Stimulated activated CD4-positive, alpha-beta T cell treated with anti-CD3 and anti-CD28 coated beads, Interleukin-1b, Interleukin-23, amount 100 ng/mL, for 24 hours (primary cell): ENCODE measurements around the gene TCFL5.

ENCODE experiments used
- DNase-seq, 4 experiments: peaks; one replicate each; pipeline ENCODE4 v3.0.0-alpha.2; 2020; ENCODE audit warnings: low read depth in 4 of 4, low spot score in 1 of 4

TCFL5 gene

GRCh38 chr20:62799036-62799435, 62.6 kb downstream of the TCFL5 start:
- no peak for DNase-seq

- DNase-seq = no peak
Observed at GRCh38 chr20:62797671-62798532, 63.7 kb downstream of the TCFL5 start.

- DNase-seq = no peak
Observed at GRCh38 chr20:62796699-62797491, 64.7 kb downstream of the TCFL5 start.

- peak in 2 of 4 experiments; percentile 62 to 63 for DNase-seq
Observed at GRCh38 chr20:62795023-62795761, 66.4 kb downstream of the TCFL5 start.

- DNase-seq = peak; percentile 83 to 89 (median 88)
Observed at GRCh38 chr20:62794007-62794724, 67.5 kb downstream of the TCFL5 start.

- DNase-seq = no peak
Observed at GRCh38 chr20:62793757-62794006, 67.9 kb downstream of the TCFL5 start.

GRCh38 chr20:62792940-62793756, 68.5 kb downstream of the TCFL5 start:
- DNase-seq = no peak

- no peak for DNase-seq
Observed at GRCh38 chr20:62792182-62792939, 69.3 kb downstream of the TCFL5 start.

GRCh38 chr20:62791301-62792181, 70.1 kb downstream of the TCFL5 start:
- DNase-seq = peak; percentile 35 to 68 (median 55)
